Adrenal gland (tissue), 5 donors: ENCODE data around the gene RPL13.

Experiments used
- POLR2A ChIP-seq, 2 donors: fragments of 450-650 bp; IDR thresholded peaks; one replicate each; pipeline ENCODE4 v1.6.1; 2017; ENCODE audit warnings: antibody characterized with exemption in 2 of 2, mild to moderate bottlenecking in 2 of 2, moderate library complexity in 1 of 2
- TF ChIP-seq, protein P1 (sequence below), 6 experiments: fragments of 450-650 bp in 4 of 6; fragments of 200-600 bp in 2 of 6; sonication (generic) in 1 of 6; IDR thresholded peaks; 1 replicate in 5 of 6; 2 replicates in 1 of 6; pipeline versions ENCODE4 v1.5.1 to v1.8.0; 2016 to 2021; ENCODE audit warnings: antibody characterized with exemption in 6 of 6, mild to moderate bottlenecking in 2 of 6, moderate library complexity in 1 of 6
- donor health status: DM: no; HTN: no; CAD: no.

DNA sequence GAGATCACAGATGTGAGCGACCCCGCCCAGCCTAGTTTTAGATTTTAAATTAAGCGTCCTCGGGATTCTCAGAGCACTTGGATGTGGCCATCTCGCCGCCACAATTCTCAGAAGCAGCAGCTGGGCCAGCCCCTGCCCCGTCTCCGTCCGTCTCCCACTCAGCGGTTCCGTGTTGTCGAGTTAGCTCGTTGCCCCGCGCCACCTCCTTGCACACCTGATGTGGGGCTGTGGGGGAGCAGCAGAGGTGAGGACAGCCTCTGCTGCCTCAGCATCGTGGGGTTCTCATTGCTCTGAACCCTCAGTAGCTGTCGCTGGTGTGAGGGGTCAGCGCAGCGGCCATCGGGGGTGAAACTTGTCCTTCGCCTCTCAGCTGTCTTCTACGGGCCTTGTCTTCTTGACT lies 8.2 kb upstream of the RPL13 start:
- TF ChIP-seq, protein P1, sequence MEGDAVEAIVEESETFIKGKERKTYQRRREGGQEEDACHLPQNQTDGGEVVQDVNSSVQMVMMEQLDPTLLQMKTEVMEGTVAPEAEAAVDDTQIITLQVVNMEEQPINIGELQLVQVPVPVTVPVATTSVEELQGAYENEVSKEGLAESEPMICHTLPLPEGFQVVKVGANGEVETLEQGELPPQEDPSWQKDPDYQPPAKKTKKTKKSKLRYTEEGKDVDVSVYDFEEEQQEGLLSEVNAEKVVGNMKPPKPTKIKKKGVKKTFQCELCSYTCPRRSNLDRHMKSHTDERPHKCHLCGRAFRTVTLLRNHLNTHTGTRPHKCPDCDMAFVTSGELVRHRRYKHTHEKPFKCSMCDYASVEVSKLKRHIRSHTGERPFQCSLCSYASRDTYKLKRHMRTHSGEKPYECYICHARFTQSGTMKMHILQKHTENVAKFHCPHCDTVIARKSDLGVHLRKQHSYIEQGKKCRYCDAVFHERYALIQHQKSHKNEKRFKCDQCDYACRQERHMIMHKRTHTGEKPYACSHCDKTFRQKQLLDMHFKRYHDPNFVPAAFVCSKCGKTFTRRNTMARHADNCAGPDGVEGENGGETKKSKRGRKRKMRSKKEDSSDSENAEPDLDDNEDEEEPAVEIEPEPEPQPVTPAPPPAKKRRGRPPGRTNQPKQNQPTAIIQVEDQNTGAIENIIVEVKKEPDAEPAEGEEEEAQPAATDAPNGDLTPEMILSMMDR (IDR thresholded peaks at IDR 0.05): no peak
- no peak for TF ChIP-seq POLR2A (IDR thresholded peaks at IDR 0.05)
